AG09319 (cell line): ENCODE data around the gene MSGN1.

Source experiments
- DNase-seq: peaks from one replicate; pipeline ENCODE4 v3.0.0-alpha.2; 2010; ENCODE audit warnings: low read depth; ENCODE audit errors: extremely low read depth
- CTCF ChIP-seq: IDR thresholded peaks from 2 replicates; pipeline ENCODE4 v1.5.1; 2011; ENCODE audit warnings: low read depth, mild to moderate bottlenecking, inconsistent platforms, low read length, moderate library complexity

The MSGN1 gene

GRCh38 chr2:17788773-17789172 is 27.5 kb upstream of the MSGN1 start:
- DNase-seq = no peak

GRCh38 chr2:17790536-17790935 is 25.7 kb upstream of the MSGN1 start:
- DNase-seq = no peak
- no peak for TF ChIP-seq CTCF

More at GRCh38 chr2:17788773-17789172, 27.5 kb upstream of the MSGN1 start:
- TF ChIP-seq CTCF = no peak

GRCh38 chr2:17791121-17791816 is 25.0 kb upstream of the MSGN1 start:
- DNase-seq = peak; percentile 65
- no peak for TF ChIP-seq CTCF

- no peak for TF ChIP-seq CTCF
- no peak for DNase-seq
Measured at GRCh38 chr2:17791817-17792130, 24.5 kb upstream of the MSGN1 start.

GRCh38 chr2:17792515-17792914 is 23.7 kb upstream of the MSGN1 start:
- no peak for DNase-seq
- TF ChIP-seq CTCF = no peak

GRCh38 chr2:17793296-17793695 is 23.0 kb upstream of the MSGN1 start:
- no peak for TF ChIP-seq CTCF
- no peak for DNase-seq

- DNase-seq = no peak
- TF ChIP-seq CTCF = no peak
Measured at GRCh38 chr2:17793803-17794354, 22.4 kb upstream of the MSGN1 start.
